Activated T-helper 2 cell treated with anti-CD3 and anti-CD28 coated beads, Interferon-gamma antibody, Interleukin-2, Interleukin-4, amounts not matched to agents 10 μg/mL and 5 μg/mL and 100 μg/mL, durations not matched to agents 14 hours and 24 hours and 36 hours (primary cell): Measurements from ENCODE around the gene ENPEP. TPM values are rescaled to one million over a fixed set of nuclear protein-coding genes. Genes with fewer than 3 reads are reported as not detected.

Experiments
- total RNA-seq: library from RNA; stranded (reverse); gene quantifications from 2 replicates; pipeline ENCODE4 v1.2.3, GENCODE V29; 2022

Gene ENPEP
- total RNA-seq, 1 donor from 2014 or later = 0.02 TPM

Other genes starting within 250 kb of the ENPEP start
- not detected in 2 replicates for gene PITX2, start 146.9 kb downstream of the ENPEP start, total RNA-seq